Spleen (tissue), 7 donors: ENCODE data around the gene SOWAHA.

Source experiments
- CTCF ChIP-seq, 11 experiments: fragments of 200-600 bp in 7 of 11; fragments of 450-650 bp in 4 of 11; sonication (generic) in 4 of 11; IDR thresholded peaks in 8 of 11; conservative IDR thresholded peaks in 3 of 11; 1 replicate in 7 of 11; 2 replicates in 4 of 11; pipeline versions ENCODE4 v1.4.0 to v1.8.0; 2016 to 2021; ENCODE audit warnings: antibody characterized with exemption in 11 of 11, inconsistent platforms in 4 of 11, mild to moderate bottlenecking in 1 of 11
- POLR2A ChIP-seq, 3 donors: fragments of 450-650 bp; IDR thresholded peaks; one replicate each; pipeline ENCODE4 v1.5.1; 2017; ENCODE audit warnings: antibody characterized with exemption in 3 of 3, mild to moderate bottlenecking in 1 of 3
- POLR2AphosphoS5 ChIP-seq, 3 donors: sonication (generic); formaldehyde crosslinking; IDR thresholded peaks; one replicate each; pipeline ENCODE4 v1.5.1; 2017; ENCODE audit warnings: antibody characterized with exemption in 3 of 3
- donor health status: DM: no; HTN: no; CAD: no; lungs with moderate emphysema.
- donor health status: DM: no; HTN: no; CAD: no.
- donor health status: DM: no; HTN: no; CAD: no.

GRCh38 chr5:132777209-132778069 is 35.7 kb upstream of the SOWAHA start, which contains the start of gene SEPTIN8:
- TF ChIP-seq CTCF (IDR thresholded peaks at IDR 0.05 in 8 of 11, conservative IDR thresholded peaks at IDR 0.05 in 3 of 11) (no peak), POLR2AphosphoS5 (IDR thresholded peaks at IDR 0.05) (peak in 1 of 3 donors; percentile 30), POLR2A (IDR thresholded peaks at IDR 0.05) (peak in 1 of 3 donors; percentile 6)
